GM21515 (cell line): Measurements from ENCODE around the gene ZNF443.
"Not testable (repeated sequence)": the region's sequence is repeated elsewhere in the genome, so short reads cannot be mapped to it uniquely, and the experiment has no call there.

ENCODE experiments used
- ATAC-seq: cut with Tn5 transposase; IDR thresholded peaks from one replicate; pipeline ENCODE4 v1.9.1; 2021; ENCODE audit not compliant: unreplicated experiment

The ZNF443 gene

GRCh38 chr19:12425236-12425887 lies 15.5 kb downstream of the ZNF443 start:
- no peak for ATAC-seq

GRCh38 chr19:12417273-12417672 lies 23.5 kb downstream of the ZNF443 start:
- not testable (repeated sequence) for ATAC-seq

DNA sequence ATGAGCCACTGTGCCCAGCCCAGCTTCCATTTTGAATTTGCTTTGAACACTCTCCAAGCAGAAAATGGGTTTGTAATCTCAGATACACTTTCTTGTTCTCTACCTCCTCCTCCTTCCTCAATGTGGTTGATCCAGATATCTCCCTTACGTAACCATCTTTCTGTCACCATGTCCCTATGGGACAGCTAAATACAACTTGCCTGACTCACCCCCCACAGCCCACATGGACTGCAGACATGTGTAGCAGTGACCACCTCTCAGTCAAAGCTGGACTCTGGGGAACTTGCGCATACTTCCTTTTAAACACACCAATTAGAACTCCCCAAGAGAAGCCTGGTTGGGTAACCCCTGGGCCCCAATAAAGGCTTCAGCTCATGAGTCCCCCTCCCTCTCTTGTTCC lies 28.9 kb downstream of the ZNF443 start:
- ATAC-seq = no peak

GRCh38 chr19:12400633-12401502 lies 40.0 kb downstream of the ZNF443 start, which contains the start of gene ZNF799:
ZNF799 (minus strand) TSS chr19:12401271; CDS start chr19:12401070, 201 bp downstream.
- peak; percentile 91 for ATAC-seq

DNA sequence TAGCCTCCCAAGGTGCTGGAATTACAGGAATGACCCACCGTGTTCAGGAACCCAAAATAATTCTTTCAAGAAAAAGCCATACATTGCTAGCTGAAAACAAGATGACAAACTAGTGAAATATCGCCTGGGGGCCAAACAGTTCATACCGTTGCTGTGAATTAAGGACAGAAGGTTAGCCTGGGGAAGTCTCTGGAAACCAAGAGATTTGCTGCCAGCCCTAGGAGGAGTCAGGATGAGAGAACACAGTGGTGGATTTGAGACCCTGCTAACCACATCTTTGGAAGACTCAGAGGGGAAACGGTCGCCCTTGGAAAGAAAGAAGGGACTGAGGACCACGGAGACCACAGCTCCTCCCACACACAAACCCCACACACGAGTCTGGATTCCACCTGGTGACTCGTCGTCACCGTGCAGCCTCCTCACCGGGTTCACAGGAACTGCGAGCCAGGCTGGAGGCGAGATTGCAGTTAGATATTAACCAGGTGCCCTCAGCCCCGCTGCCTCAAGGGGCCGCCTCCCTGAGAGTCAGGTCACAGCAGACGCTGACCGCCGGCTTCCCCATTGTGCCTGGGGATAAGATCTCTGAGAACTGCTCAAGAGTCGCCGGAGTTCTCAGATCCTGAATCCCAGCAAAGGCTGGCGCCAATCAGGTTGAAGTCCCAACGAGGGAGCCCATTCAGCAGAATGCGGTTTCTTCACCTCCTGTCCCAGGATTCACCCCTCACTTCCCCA lies 40.8 kb downstream of the ZNF443 start:
- peak; percentile 37 for ATAC-seq

DNA sequence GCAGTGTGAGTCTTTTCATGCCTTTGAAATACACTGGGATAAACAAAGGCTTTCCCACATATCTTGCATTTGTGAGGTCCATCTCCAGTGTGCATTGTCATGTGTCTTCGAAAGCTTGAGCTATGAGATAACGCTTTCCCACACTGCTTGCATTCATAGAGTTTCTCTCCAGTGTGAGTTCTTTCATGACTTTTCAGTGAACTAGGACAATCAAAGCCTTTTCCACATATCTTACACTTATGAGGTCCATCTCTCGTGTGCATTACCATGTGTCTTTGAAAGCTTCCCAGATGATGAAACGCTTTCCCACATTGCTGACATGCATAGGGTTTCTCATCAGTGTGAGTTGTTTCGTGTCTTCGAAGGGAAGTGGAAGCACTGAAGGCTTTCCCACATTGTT lies 49.7 kb downstream of the ZNF443 start:
- not testable (repeated sequence) for ATAC-seq

DNA sequence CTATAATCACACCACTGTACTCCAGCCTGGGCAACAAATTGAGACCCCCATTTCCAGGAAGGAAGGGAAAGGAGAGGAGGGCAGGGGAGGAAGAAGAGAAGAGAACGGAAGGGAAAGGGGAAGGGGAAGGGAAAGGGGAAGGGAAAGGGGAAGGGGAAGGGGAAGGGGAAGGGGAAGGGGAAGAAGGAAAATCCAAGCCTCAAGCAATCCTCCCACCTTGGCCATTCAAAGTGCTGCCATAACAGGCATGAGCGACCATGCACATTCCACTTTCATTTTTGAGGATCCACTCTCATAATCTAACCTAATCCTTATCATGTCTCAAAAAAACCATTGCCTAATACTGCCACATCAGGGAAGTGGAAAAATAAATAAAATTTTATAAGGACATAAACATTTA lies 54.5 kb downstream of the ZNF443 start:
- ATAC-seq = not testable (repeated sequence)

DNA sequence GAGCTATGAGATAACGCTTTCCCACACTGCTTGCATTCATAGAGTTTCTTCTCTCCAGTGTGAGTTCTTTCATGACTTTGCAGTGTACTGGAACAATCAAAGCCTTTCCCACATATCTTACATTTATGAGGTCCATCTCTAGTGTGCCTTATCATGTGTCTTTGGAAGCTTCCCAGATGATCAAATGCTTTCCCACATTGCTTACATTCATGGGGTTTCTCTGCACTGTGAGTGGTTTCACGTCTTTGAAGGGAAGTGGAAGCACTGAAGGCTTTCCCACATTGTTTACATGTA lies 60.4 kb downstream of the ZNF443 start:
- no peak for ATAC-seq

DNA sequence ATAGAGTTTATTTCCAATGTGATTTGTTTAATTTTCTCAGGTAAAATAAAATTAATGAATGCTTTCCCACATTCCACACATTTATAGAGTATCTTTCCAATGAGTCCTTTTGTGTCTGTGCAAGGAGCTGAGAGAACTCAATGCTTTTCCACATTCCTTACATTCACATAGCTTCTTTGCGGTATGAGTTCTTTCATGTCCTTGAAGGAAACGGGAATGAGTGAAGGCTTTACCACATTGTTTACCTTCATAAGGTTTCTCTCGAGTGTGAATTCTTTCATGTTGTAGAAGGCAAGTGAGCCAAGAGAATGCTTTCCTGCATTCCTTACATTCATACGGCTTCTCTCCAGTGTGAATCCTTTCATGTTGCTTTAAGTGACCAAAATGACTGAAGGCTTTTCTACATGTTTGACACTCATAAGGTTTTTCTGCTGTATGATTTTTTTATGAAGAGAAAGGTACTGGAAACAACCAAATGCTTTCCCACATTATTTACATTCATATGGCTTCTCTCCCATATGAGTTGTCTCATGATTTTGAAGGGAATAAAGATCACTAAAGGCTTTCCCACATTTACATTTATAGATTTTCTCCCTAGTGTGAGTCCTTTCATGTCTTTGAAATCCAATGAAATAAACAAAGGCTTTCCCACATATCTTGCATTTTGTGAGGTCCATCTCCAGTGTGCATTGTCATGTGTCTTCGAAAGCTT lies 60.9 kb downstream of the ZNF443 start:
- ATAC-seq = no peak
